K562 (cell line): ENCODE measurements around the gene GOPC. TPM values are rescaled to one million over a fixed set of nuclear protein-coding genes. Genes with fewer than 3 reads are reported as not detected.

ENCODE experiments used
- AFF4 ChIP-seq: sonication (generic); formaldehyde crosslinking; IDR thresholded peaks from 2 replicates; pipeline ENCODE4 v1.8.0; 2023; ENCODE audit warnings: mild to moderate bottlenecking, missing genetic modification reagents
- BRD4 ChIP-seq: fragments of 200-600 bp; sonication (generic); IDR thresholded peaks from 2 replicates; pipeline ENCODE4 v1.6.1; 2017; ENCODE audit warnings: inconsistent platforms
- DACH1 ChIP-seq: fragments of 450-650 bp; IDR thresholded peaks from 2 replicates; pipeline ENCODE4 v1.6.1; 2018; ENCODE audit not compliant: partially characterized antibody
- E2F4 ChIP-seq: sonication (generic); formaldehyde crosslinking; IDR thresholded peaks from 2 replicates; pipeline ENCODE4 v1.8.0; 2022; ENCODE audit warnings: mild to moderate bottlenecking, low read depth, missing genetic modification reagents
- KHSRP ChIP-seq: fragments of 450-650 bp; IDR thresholded peaks from 2 replicates; pipeline ENCODE4 v1.6.1; 2017
- MYNN ChIP-seq, 2 experiments: sonication (generic); formaldehyde crosslinking in 1 of 2; IDR thresholded peaks; 2 replicates each; pipeline versions ENCODE4 v1.5.0 to v1.6.1; 2016 to 2020; ENCODE audit warnings: antibody characterized with exemption in 1 of 2, missing genetic modification reagents in 1 of 2
- NCOA1 ChIP-seq: fragments of 450-650 bp; IDR thresholded peaks from 2 replicates; pipeline ENCODE4 v1.6.1; 2016; ENCODE audit warnings: low read depth
- NR2C1 ChIP-seq, 2 experiments: fragments of 450-650 bp; IDR thresholded peaks; 2 replicates each; pipeline ENCODE4 v1.6.1; 2017; ENCODE audit warnings: mild to moderate bottlenecking in 2 of 2, antibody characterized with exemption in 1 of 2, inconsistent platforms in 1 of 2, missing compliant biosample characterization in 1 of 2, missing genetic modification characterization in 1 of 2
- PML ChIP-seq: IDR thresholded peaks from 2 replicates; pipeline ENCODE4 v1.6.1; 2012; ENCODE audit warnings: low read length, inconsistent platforms
- POLR2AphosphoS2 ChIP-seq: IDR thresholded peaks from 2 replicates; pipeline ENCODE4 v1.6.1; 2012; ENCODE audit warnings: low read length, improper control_type of control experiment
- PRMT5 ChIP-seq: sonication (generic); formaldehyde crosslinking; IDR thresholded peaks from 2 replicates; pipeline ENCODE4 v1.5.0; 2020; ENCODE audit warnings: missing genetic modification reagents
- PYGO2 ChIP-seq: fragments of 450-650 bp; IDR thresholded peaks from 2 replicates; pipeline ENCODE4 v1.6.1; 2016; ENCODE audit warnings: mild to moderate bottlenecking, missing genetic modification characterization, moderate library complexity, missing compliant biosample characterization
- RBM17 ChIP-seq: fragments of 200-400 bp; formaldehyde crosslinking; IDR thresholded peaks from 2 replicates; pipeline ENCODE4 v1.6.1; 2017; ENCODE audit warnings: low read depth, mild to moderate bottlenecking, low read length, borderline replicate concordance
- USF2 ChIP-seq: sonication (generic); formaldehyde crosslinking; IDR thresholded peaks from 2 replicates; pipeline ENCODE4 v1.5.0; 2020; ENCODE audit warnings: missing genetic modification reagents
- ZBTB17 ChIP-seq: fragments of 450-650 bp; formaldehyde crosslinking; IDR thresholded peaks from 2 replicates; pipeline ENCODE4 v1.4.0; 2020; ENCODE audit warnings: mild to moderate bottlenecking
- ZBTB7A ChIP-seq: IDR thresholded peaks from 2 replicates; pipeline ENCODE4 v1.6.1; 2011; ENCODE audit warnings: low read depth, mild to moderate bottlenecking, low read length, moderate library complexity, borderline replicate concordance; ENCODE audit not compliant: control insufficient read depth
- ZFP30 ChIP-seq: fragments of 250-450 bp; sonication (Bioruptor Pico); IDR thresholded peaks from 2 replicates; pipeline ENCODE4 v1.8.0; 2022; ENCODE audit warnings: moderate library complexity, mild to moderate bottlenecking, inconsistent platforms, borderline replicate concordance
- ZKSCAN3 ChIP-seq: fragments of 250-450 bp; sonication (Bioruptor Pico); IDR thresholded peaks from 2 replicates; pipeline ENCODE4 v1.4.0; 2020
- ZNF124 ChIP-seq: sonication (generic); formaldehyde crosslinking; IDR thresholded peaks from 2 replicates; pipeline ENCODE4 v1.8.1; 2022; ENCODE audit warnings: missing genetic modification reagents
- ZNF212 ChIP-seq: fragments of 450-650 bp; formaldehyde crosslinking; IDR thresholded peaks from 2 replicates; pipeline ENCODE4 v1.4.0; 2020; ENCODE audit warnings: mild to moderate bottlenecking
- ZNF431 ChIP-seq: sonication (generic); formaldehyde crosslinking; IDR thresholded peaks from 2 replicates; pipeline ENCODE4 v1.8.0; 2022; ENCODE audit warnings: mild to moderate bottlenecking, missing genetic modification reagents
- ZNF449 ChIP-seq: fragments of 250-450 bp; sonication (Bioruptor Pico); IDR thresholded peaks from 2 replicates; pipeline ENCODE4 v1.8.0; 2022; ENCODE audit warnings: moderate library complexity, mild to moderate bottlenecking, inconsistent platforms
- polyA plus RNA-seq, 8 experiments: library from polyadenylated mRNA; depleted of rRNA in 4 of 8; stranded (reverse) in 5 of 8; unstranded in 3 of 8; fragments of >200 nt; fragmentation: Nextera tagmentation in 2 of 8; fragmentation: Illumina TruSeq in 1 of 8; extraction: Ambion mirVana in 2 of 8; extraction: Trizol in 1 of 8; gene quantifications; 2 replicates each; pipeline versions ENCODE4 v1.2.1 to v1.2.3, GENCODE V29; 2011 to 2014; ENCODE audit warnings: inconsistent platforms in 1 of 8, missing spikeins in 1 of 8
- total RNA-seq, 7 experiments: library from RNA; depleted of rRNA in 6 of 7; stranded (reverse); fragments of >200 nt in 6 of 7; fragmentation: Illumina TruSeq in 2 of 7; extraction: Trizol in 2 of 7; gene quantifications; 2 replicates each; pipeline versions ENCODE4 v1.2.1 to v1.2.3, GENCODE V29; 2011 to 2021; ENCODE audit warnings: low replicate concordance in 1 of 7

The GOPC gene
- total and polyA plus RNA-seq, 9 of the 15 experiments (the other 6 are each of a cell fraction or from before 2014, with no cell fraction given) = 10.0 to 32.2 (median 25.6) TPM

GRCh38 chr6:117602151-117602898 is at the start of gene GOPC (continued):
- TF ChIP-seq ZNF212 (CRISPR knock-in tag) (no peak), PYGO2 (tag) (no peak), ZBTB7A (peak; percentile 99), ZNF449 (CRISPR knock-in tag) (no peak), ZFP30 (no peak), PML (peak; percentile 78), NR2C1 (IDR thresholded peaks at IDR 0.05) (peak; percentile 57; the same call in 1 of the 2 replicates), NR2C1 (tag; IDR thresholded peaks at IDR 0.05) (peak; percentile 79), ZBTB17 (CRISPR knock-in tag) (no peak), AFF4 (CRISPR knock-in tag) (peak; percentile 82), BRD4 (peak; percentile 33; the same call in 1 of the 2 replicates), DACH1 (no peak), ZNF431 (CRISPR knock-in tag) (no peak; the same call in 1 of the 2 replicates), NCOA1 (no peak), KHSRP (no peak), E2F4 (CRISPR knock-in tag) (0 out of 2 replicates have a peak, but pooled peaks have one; percentile 30), USF2 (CRISPR knock-in tag) (peak; percentile 80), POLR2AphosphoS2 (0 out of 2 replicates have a peak, but pooled peaks have one; percentile 48), PRMT5 (CRISPR knock-in tag) (no peak), ZKSCAN3 (CRISPR knock-in tag) (no peak), MYNN (IDR thresholded peaks at IDR 0.05) (no peak), MYNN (CRISPR knock-in tag; IDR thresholded peaks at IDR 0.05) (no peak), ZNF124 (CRISPR knock-in tag) (no peak), RBM17 (no peak)
